Measurements from ENCODE around the gene APBB2. TPM values are rescaled to one million over a fixed set of nuclear protein-coding genes. Genes with fewer than 3 reads are reported as not detected.

APBB2 gene
- total and polyA plus RNA-seq, 2 of the 8 experiments (the other 6 are each of a cell fraction or from before 2014, with no cell fraction given) = 58.7 to 59.4 TPM

- TF ChIP-seq CHD7 (IDR thresholded peaks at IDR 0.05; ENCODE audit: insufficient replicate concordance, low read length) = no peak
- TF ChIP-seq POU5F1 (IDR thresholded peaks at IDR 0.05; ENCODE audit: low read depth, low read length) = no peak
- TF ChIP-seq ASH2L (IDR thresholded peaks at IDR 0.05; ENCODE audit: low read length) = no peak
- no peak for TF ChIP-seq FOSL1 (IDR thresholded peaks at IDR 0.05; ENCODE audit: insufficient read depth, low read depth, low read length)
- TF ChIP-seq POLR2AphosphoS5 (IDR thresholded peaks at IDR 0.05; ENCODE audit: low read depth, low read length) = no peak
- no peak for TF ChIP-seq SP4 (IDR thresholded peaks at IDR 0.05; ENCODE audit: low read length)
- TF ChIP-seq NRF1 (IDR thresholded peaks at IDR 0.05; ENCODE audit: low read depth, low read length) = no peak
- no peak for TF ChIP-seq E2F6 (IDR thresholded peaks at IDR 0.05)
- no peak for TF ChIP-seq NANOG (IDR thresholded peaks at IDR 0.05; ENCODE audit: insufficient read depth, low read depth, low read length, poor library complexity, severe bottlenecking)
- no peak for TF ChIP-seq HDAC2 (IDR thresholded peaks at IDR 0.05; ENCODE audit: borderline replicate concordance in 1 of 2, low read depth in 2 of 2, low read length in 2 of 2)
- TF ChIP-seq CBX8 (IDR thresholded peaks at IDR 0.05; ENCODE audit: borderline replicate concordance, low read depth, low read length) = no peak
- TF ChIP-seq CREB1 (IDR thresholded peaks at IDR 0.05) = no peak
Observed at GRCh38 chr4:41227902-41228301, 13.6 kb upstream of the APBB2 start (continued).

All from H1 (cell line).